Neural cell (in vitro differentiated cells): ENCODE data around the gene MLEC. TPM values are rescaled to one million over a fixed set of nuclear protein-coding genes. Genes with fewer than 3 reads are reported as not detected.
A peak's percentile ranks its signal among the peaks of the same experiment; 100 is the strongest.

Experiments used
- H2AFZ ChIP-seq: fragments of 200-600, 300-800 bp; sonication (generic), shearing (Covaris generic); 2 replicates; pipeline ENCODE4 v1.6.0; 2014; ENCODE audit warnings: low read depth, mild to moderate bottlenecking, antibody characterized with exemption, low read length, moderate library complexity
- H3F3A ChIP-seq: fragments of 200-600 bp; shearing (Covaris generic); 2 replicates; pipeline ENCODE4 v1.6.1; 2016; ENCODE audit warnings: mild to moderate bottlenecking, moderate library complexity, mixed read lengths, antibody characterized with exemption, low read length; ENCODE audit not compliant: insufficient read depth, poor library complexity, severe bottlenecking
- H3K27ac ChIP-seq: fragments of 200-600, 300-800 bp; sonication (generic), shearing (Covaris generic); 2 replicates; pipeline ENCODE4 v1.5.1; 2014; ENCODE audit warnings: mild to moderate bottlenecking, low read length, moderate library complexity
- H3K27me3 ChIP-seq: fragments of 300-800, 200-600 bp; sonication (generic), shearing (Covaris generic); 2 replicates; pipeline ENCODE4 v1.6.0; 2014; ENCODE audit warnings: mild to moderate bottlenecking, low read depth, low read length, moderate library complexity; ENCODE audit not compliant: insufficient read depth
- H3K36me3 ChIP-seq: fragments of 300-800, 200-600 bp; sonication (generic), shearing (Covaris generic); 2 replicates; pipeline ENCODE4 v1.5.1; 2014; ENCODE audit warnings: mild to moderate bottlenecking, antibody characterized with exemption, low read length, moderate library complexity; ENCODE audit not compliant: insufficient read depth
- H3K4me2 ChIP-seq: fragments of 300-800, 200-600 bp; sonication (generic), shearing (Covaris generic); 2 replicates; pipeline ENCODE4 v1.6.0; 2014; ENCODE audit warnings: mild to moderate bottlenecking, low read length
- H3K4me3 ChIP-seq: fragments of 300-800, 200-600 bp; sonication (generic), shearing (Covaris generic); 2 replicates; pipeline ENCODE4 v1.5.1; 2014; ENCODE audit warnings: mild to moderate bottlenecking, low read length, moderate library complexity
- H3K79me2 ChIP-seq: fragments of 200-600 bp; shearing (Covaris generic); replicated peaks from 2 replicates; pipeline ENCODE4 v1.6.0; 2014; ENCODE audit warnings: mild to moderate bottlenecking, low read length, moderate library complexity; ENCODE audit not compliant: insufficient read depth
- H3K9ac ChIP-seq: fragments of 300-800, 200-600 bp; sonication (generic), shearing (Covaris generic); 2 replicates; pipeline ENCODE4 v1.6.1; 2016; ENCODE audit warnings: mild to moderate bottlenecking, low read length, mixed read lengths
- H3K9me2 ChIP-seq: fragments of 200-600 bp; shearing (Covaris generic); 2 replicates; pipeline ENCODE4 v1.6.1; 2016; ENCODE audit warnings: mild to moderate bottlenecking, low read length, mixed read lengths; ENCODE audit not compliant: insufficient read depth
- H3K9me3 ChIP-seq: fragments of 200-600, 300-800 bp; sonication (generic), shearing (Covaris generic); 2 replicates; pipeline ENCODE4 v1.6.1; 2016; ENCODE audit warnings: mild to moderate bottlenecking, mixed run types, low read length, moderate library complexity, mixed read lengths
- H4K20me1 ChIP-seq: fragments of 200-600 bp; shearing (Covaris generic); 2 replicates; pipeline ENCODE4 v1.6.1; 2016; ENCODE audit warnings: mild to moderate bottlenecking, mixed run types; ENCODE audit not compliant: insufficient read depth
- EP300 ChIP-seq: fragments of 450-650 bp; conservative IDR thresholded peaks from 2 replicates; pipeline ENCODE4 v1.6.1; 2014; ENCODE audit warnings: antibody characterized with exemption, mild to moderate bottlenecking, moderate library complexity; ENCODE audit not compliant: poor library complexity, severe bottlenecking
- EZH2 ChIP-seq: fragments of 200-600, 300-800 bp; shearing (Covaris generic), sonication (generic); IDR thresholded peaks from 2 replicates; pipeline ENCODE4 v1.6.1; 2014; ENCODE audit warnings: antibody characterized with exemption, low read length, borderline replicate concordance, mild to moderate bottlenecking; ENCODE audit not compliant: insufficient read depth, poor library complexity, severe bottlenecking
- MXI1 ChIP-seq: fragments of 450-650 bp; conservative IDR thresholded peaks from 2 replicates; pipeline ENCODE4 v1.6.1; 2014; ENCODE audit warnings: antibody characterized with exemption, mild to moderate bottlenecking; ENCODE audit not compliant: poor library complexity, severe bottlenecking
- POLR2AphosphoS5 ChIP-seq: IDR thresholded peaks from 2 replicates; pipeline ENCODE4 v1.6.1; 2012
- RAD21 ChIP-seq: fragments of 450-650 bp; conservative IDR thresholded peaks from 2 replicates; pipeline ENCODE4 v1.6.1; 2014; ENCODE audit warnings: antibody characterized with exemption, mild to moderate bottlenecking, moderate library complexity
- REST ChIP-seq: IDR thresholded peaks from 2 replicates; pipeline ENCODE4 v1.6.1; 2012; ENCODE audit warnings: borderline replicate concordance
- SMC3 ChIP-seq: fragments of 450-650 bp; conservative IDR thresholded peaks from 2 replicates; pipeline ENCODE4 v1.6.1; 2014; ENCODE audit warnings: antibody characterized with exemption, mild to moderate bottlenecking, moderate library complexity; ENCODE audit not compliant: poor library complexity
- TAF1 ChIP-seq: IDR thresholded peaks from 2 replicates; pipeline ENCODE4 v1.6.1; 2012; ENCODE audit warnings: low read depth
- polyA plus RNA-seq: library from polyadenylated mRNA; depleted of rRNA; stranded (reverse); fragments of >200 nt; gene quantifications from 2 replicates; pipeline ENCODE4 v1.2.3, GENCODE V29; 2014
- TF ChIP-seq, protein P1 (sequence below): fragments of 450-650 bp; IDR thresholded peaks from 2 replicates; pipeline ENCODE4 v1.5.1; 2014; ENCODE audit warnings: antibody characterized with exemption, mild to moderate bottlenecking, moderate library complexity; ENCODE audit not compliant: poor library complexity, severe bottlenecking

The MLEC gene
- polyA plus RNA-seq, 1 donor from 2014 or later = 33.2 TPM

GRCh38 chr12:120642121-120642520, 44.8 kb upstream of the MLEC start:
- no peak overlapping the region for H2AFZ ChIP-seq
- no peaks in the 10 kb centered on the region for H4K20me1 ChIP-seq
- no peaks in the 10 kb centered on the region for H3K9me2 ChIP-seq
- no peak overlapping the region for H3K4me2 ChIP-seq
- no peaks in the 10 kb centered on the region for H3K79me2 ChIP-seq
- no peaks in the 10 kb centered on the region for H3K9me3 ChIP-seq
- no peaks in the 10 kb centered on the region for H3K36me3 ChIP-seq
- peaks cover 48% of the 10 kb centered on the region for H3K27me3 ChIP-seq
- H3K4me3 ChIP-seq = peak overlapping the region; percentile 71
- TF ChIP-seq POLR2AphosphoS5 (no peak), MXI1 (no peak), EP300 (no peak), TAF1 (no peak), REST (no peak), EZH2 (no peak), RAD21 (no peak), SMC3 (no peak)
- TF ChIP-seq, protein P1, sequence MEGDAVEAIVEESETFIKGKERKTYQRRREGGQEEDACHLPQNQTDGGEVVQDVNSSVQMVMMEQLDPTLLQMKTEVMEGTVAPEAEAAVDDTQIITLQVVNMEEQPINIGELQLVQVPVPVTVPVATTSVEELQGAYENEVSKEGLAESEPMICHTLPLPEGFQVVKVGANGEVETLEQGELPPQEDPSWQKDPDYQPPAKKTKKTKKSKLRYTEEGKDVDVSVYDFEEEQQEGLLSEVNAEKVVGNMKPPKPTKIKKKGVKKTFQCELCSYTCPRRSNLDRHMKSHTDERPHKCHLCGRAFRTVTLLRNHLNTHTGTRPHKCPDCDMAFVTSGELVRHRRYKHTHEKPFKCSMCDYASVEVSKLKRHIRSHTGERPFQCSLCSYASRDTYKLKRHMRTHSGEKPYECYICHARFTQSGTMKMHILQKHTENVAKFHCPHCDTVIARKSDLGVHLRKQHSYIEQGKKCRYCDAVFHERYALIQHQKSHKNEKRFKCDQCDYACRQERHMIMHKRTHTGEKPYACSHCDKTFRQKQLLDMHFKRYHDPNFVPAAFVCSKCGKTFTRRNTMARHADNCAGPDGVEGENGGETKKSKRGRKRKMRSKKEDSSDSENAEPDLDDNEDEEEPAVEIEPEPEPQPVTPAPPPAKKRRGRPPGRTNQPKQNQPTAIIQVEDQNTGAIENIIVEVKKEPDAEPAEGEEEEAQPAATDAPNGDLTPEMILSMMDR = no peak
- H3F3A ChIP-seq = no peaks in the 10 kb centered on the region
- no peak overlapping the region for H3K9ac ChIP-seq
- no peak overlapping the region for H3K27ac ChIP-seq

DNA sequence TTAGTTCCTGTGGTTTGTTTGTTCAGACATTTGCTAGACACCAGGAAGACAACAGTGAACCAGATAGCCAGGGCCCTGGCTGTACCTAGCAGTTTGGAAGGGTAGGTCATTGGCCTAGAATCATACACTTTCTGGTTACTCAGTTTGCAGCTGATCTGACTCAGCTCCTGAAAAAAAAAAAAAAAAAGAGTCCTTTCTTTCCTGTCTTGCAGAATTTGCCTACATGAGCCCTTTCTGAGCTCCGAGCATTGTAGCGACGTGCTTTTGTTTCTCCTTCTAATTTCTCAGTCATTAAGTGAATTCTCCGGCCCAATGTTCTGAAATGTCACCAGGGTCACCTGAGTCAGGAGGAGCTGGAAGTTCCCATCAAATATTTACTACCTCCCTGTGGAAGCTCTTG, 44.1 kb upstream of the MLEC start:
- no peaks in the 10 kb centered on the region for H3K79me2 ChIP-seq
- no peak overlapping the region for H2AFZ ChIP-seq
- no peak overlapping the region for H3K4me3 ChIP-seq
- H3K9ac ChIP-seq = no peak overlapping the region
- H3K27ac ChIP-seq = no peak overlapping the region
- TF ChIP-seq, protein P1 = no peak
- TF ChIP-seq RAD21 (no peak), SMC3 (no peak), MXI1 (no peak), POLR2AphosphoS5 (no peak), EZH2 (no peak), REST (no peak), EP300 (no peak), TAF1 (no peak)
- H3K36me3 ChIP-seq = no peaks in the 10 kb centered on the region
- no peaks in the 10 kb centered on the region for H3K9me3 ChIP-seq
- H3K4me2 ChIP-seq = no peak overlapping the region
- no peaks in the 10 kb centered on the region for H4K20me1 ChIP-seq
- H3K27me3 ChIP-seq = peaks cover 48% of the 10 kb centered on the region
- no peaks in the 10 kb centered on the region for H3K9me2 ChIP-seq
- H3F3A ChIP-seq = no peaks in the 10 kb centered on the region
